Inflammatory macrophage treated with lipopolysaccharide for 1 hour (primary cell): Measurements from ENCODE around the gene EPB41.

Source experiments
- DNase-seq, 2 donors: peaks; one replicate each; pipeline ENCODE4 v3.0.0-alpha.2; 2020 to 2022

Gene EPB41

GRCh38 chr1:28914228-28915030 lies at the start of gene EPB41:
EPB41 (plus strand) TSS chr1:28914569; CDS start chr1:28987438, 72,869 bp downstream.
- peak; percentile 67 to 75 for DNase-seq

- DNase-seq, result no peak
Observed at GRCh38 chr1:28864695-28865094, 49.7 kb upstream of the EPB41 start.

GRCh38 chr1:28865997-28866650 lies 48.2 kb upstream of the EPB41 start:
- DNase-seq, result no peak

DNA sequence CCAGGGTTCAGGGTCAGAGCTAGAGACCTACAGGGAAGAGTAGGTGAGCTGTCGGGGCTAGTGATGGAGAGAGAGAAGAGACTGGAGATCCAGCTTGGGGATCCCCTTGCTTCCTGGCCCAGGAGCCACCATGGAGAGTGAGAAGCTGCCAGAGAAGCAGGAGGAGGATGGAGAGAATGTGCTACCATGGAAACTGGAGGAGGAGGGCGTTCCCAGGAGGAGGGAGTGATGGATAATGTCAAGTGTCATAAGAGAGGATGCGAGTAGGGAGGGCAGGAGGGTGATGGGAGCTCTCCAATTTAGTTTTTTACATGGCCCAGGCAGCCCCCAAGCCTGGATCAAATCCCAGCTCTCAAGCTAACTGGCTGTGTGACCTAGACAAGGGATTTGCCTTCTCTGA lies 46.5 kb upstream of the EPB41 start:
- no peak for DNase-seq

- no peak for DNase-seq
Observed at GRCh38 chr1:28869952-28870351, 44.4 kb upstream of the EPB41 start.

- no peak for DNase-seq
Observed at GRCh38 chr1:28871631-28872401, 42.6 kb upstream of the EPB41 start.

DNA sequence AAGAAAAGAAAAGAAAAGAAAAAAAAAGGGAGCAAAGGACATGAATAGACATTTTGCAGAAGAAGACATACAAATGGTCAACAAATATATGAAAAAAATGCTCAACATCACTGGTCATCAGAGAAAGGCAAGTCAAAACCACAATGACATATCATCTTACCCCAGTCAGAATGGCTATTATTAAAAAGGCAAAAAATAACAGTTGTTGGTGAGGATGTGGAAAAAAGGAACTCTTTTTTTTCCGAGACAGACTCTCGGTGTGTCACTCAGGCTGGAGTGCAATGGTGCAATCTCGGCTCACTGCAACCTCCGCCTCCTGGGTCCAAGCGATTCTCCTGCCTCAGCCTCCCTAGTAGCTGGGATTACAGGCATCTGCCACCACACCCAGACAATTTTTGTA lies 39.2 kb upstream of the EPB41 start:
- DNase-seq, result peak; percentile 42 to 54

GRCh38 chr1:28877132-28877781 lies 37.1 kb upstream of the EPB41 start:
- peak; percentile 46 to 94 for DNase-seq

DNA sequence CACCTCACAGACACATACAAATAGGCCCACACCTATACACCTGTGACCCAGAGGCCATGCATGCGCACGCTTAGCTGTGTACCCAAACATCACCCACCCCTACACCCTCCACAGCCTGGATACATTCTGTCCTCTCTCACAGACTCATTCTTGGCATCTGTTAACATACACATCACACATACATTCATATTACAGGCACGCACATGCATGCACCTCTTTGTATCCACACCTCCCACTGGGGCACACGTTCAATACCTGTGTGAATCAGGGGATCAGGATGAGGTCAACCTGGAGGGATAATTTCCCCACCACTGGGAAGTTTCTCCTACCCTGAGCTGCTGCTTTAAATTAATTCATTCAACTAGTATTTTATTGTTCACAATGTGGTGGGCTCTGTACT lies 35.6 kb upstream of the EPB41 start:
- no peak for DNase-seq

- peak; percentile 59 to 88 for DNase-seq
Observed at GRCh38 chr1:28882009-28882628, 32.2 kb upstream of the EPB41 start.

DNA sequence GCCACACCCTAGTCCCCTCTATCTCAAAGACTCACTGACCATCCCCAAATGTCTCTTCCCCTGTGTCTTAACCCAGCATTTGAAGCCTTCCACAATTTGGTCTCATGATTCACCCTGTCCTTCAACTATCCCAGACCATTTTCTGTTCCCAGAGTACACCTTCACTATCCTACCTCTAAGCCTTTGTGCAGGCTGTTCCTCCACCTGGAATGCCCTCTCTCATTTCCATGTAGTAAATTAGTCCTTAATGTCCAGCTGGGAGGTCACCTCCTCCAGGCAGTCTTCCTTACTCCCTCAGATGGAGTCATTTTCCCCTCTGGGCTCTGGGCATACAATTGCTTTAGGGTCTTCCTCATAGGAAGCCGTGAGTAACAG lies 31.1 kb upstream of the EPB41 start:
- DNase-seq, result no peak

DNA sequence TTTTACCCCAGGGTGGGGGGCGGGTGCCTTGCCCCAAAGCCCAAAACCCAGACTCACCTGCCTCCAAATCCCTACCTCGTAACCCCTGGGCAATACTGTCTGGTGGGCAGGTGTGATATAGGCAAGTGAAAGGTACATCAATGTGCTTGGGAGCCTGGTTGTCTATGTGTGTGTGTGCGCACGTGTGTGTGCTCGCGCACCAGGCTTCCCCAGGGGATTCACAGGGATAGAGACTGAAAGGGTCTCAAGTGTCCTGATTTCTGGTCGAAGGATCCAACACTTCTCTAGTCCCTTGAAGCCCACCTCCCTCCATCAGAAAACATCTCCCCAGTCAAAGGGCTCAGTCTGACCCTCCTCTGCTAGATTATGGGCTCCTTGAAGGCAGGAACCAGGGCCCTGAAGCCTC lies 28.9 kb upstream of the EPB41 start:
- no peak for DNase-seq

DNA sequence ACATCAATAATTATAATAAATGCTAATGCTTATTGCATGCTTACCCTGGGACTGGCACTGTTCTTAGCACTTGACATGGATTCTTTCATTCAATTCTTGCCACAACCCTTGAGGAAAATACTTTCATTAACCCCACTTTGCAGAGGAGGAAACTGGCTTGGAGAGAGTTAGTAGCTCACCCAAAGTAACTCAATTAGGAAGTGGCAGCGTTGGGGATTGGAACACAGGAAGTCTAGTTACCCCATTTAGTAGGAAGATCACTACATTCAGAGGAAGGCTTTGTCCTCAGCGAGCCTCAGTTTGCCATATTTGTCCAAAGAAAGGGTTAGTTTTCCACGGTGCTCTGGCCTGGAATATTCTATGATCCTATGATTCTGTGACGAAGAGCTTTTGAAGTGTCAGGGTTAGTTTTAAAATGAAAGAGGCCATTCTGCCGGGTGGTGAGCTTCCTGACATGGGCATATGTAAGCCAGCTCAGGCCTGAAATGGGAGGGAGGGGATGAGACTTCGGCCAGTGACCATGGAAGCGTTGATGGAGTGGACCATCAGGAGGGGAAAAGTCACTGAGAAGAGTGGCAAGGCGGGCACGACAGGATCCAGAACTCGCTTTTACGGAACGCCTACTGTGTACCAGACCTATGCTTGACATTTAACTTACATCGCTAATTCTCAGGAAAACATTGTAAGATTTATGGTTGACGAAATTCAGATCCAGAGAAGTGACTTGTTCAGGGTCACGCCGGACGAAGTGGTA lies 28.2 kb upstream of the EPB41 start:
- peak; percentile 37 to 48 for DNase-seq

GRCh38 chr1:28886731-28887418 lies 27.5 kb upstream of the EPB41 start:
- DNase-seq, result peak; percentile 78 to 94

GRCh38 chr1:28887419-28887834 lies 26.9 kb upstream of the EPB41 start:
- no peak for DNase-seq

DNA sequence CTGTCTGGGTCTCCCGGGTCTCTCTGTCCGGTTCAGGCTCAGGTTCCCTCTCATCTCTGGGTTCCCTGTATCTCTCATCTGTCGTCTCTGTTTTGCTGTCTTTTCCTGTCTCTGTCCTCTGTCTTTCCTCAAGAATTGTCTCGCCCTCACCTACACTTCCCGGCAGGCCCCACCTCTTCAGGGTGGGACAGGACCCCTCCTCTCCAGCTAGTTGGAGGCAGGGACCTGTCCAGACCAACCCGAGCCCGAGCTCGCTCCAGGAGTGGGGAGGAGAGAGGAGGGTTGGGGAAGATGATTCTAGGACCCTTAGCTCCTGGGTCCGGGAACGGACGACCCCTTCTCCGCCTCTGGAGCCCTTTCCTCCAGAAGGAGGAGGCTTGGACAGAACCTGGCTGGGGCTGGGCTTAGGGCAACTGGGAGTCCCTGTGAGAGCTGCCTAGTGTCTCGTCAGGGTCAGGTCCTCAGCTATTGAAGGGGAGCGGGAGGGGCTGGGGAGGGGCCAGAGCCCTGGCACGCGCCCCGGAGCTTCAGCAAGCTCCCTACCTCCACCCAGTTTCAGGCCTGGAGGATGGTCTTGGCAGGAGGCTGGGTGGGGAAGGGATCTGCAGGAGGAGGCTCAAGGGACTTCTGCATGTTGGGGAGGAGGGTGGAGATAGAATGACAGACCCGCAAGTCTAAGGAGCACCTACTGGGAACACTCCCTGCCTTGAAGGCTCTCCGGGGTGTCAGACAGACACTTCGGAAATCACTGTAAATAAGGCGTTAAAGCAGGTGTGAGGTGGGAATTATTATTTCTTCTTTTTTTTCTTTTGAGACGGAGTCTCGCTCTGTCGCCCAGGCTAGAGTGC lies 26.3 kb upstream of the EPB41 start:
- no peak for DNase-seq

DNA sequence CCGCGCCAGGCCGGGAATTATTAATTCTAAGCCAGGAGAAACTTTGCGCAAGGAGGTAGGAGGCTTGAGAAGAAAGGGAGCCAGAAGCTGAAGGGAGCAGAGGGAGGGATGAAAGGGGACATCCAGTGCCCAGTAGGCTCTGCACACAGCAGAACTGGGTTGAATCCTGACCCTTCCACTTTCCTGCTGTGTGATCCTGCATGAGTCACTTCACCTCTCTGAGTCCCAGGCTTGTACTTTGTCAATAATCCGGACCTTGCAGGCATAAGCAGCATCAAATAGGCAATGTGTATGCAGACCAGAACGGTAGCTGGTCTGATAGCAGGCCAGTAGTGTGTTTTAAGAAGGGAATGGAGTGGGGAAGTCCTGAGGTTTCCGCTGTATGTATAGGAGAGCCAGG lies 25.5 kb upstream of the EPB41 start:
- no peak for DNase-seq

DNA sequence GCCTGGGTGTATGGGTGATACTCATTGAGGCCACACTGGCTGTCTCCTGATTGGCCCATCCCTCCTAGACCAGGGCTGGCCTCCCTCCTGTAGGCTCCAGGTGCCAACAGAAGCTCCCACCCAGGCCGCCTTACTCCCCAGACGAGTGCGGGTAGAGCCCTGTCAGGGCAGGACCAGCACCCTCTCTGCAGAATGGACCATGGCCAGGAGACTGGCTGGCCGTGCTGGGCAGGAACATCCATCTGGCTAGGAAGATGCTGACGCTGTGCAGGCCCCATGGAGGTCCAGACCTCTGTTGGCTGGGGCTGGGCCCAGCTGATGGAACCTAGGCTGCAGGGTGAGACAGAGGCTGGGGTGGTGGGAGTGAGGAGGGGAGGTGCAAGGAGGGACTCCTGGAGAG lies 25.0 kb upstream of the EPB41 start:
- no peak for DNase-seq

GRCh38 chr1:28890435-28890834 lies 23.9 kb upstream of the EPB41 start:
- no peak for DNase-seq

- DNase-seq, result no peak
Observed at GRCh38 chr1:28890836-28891235, 23.5 kb upstream of the EPB41 start.
